Adipose tissue (tissue), 3 donors: ENCODE data around the gene ASB1. TPM values are rescaled to one million over a fixed set of nuclear protein-coding genes. Genes with fewer than 3 reads are reported as not detected.
A peak's percentile ranks its signal among the peaks of the same experiment; 100 is the strongest.

Experiments used
- H3K27ac ChIP-seq: one replicate; pipeline ENCODE4 v1.5.1; 2013; ENCODE audit warnings: low read depth, low read length
- WGBS, 3 donors: extraction: QIAGEN DNeasy Blood & Tissue Kit; methylation state at CpG; one replicate each; pipeline ENCODE4 v1.1.7; 2013; 5-methylcytosine and 5-hydroxymethylcytosine counted together
- polyA plus RNA-seq, 3 donors: library from polyadenylated mRNA; stranded (reverse); fragments of 200-250 nt; gene quantifications; one replicate each; pipeline ENCODE4 v1.2.3, GENCODE V29; 2013
- donor health status: healthy with polysubstance abuse.
- donor health status: Bipolar disorder and iron deficiency.
- donor health status: healthy.

ASB1 gene
- 10 to 100 TPM in 2 of 3 donors, 1 to 10 TPM in 1; 7.1 to 17.7 (median 17.7) TPM for polyA plus RNA-seq

- H3K27ac ChIP-seq = peak within 1 kb of the TSS; percentile 85
- WGBS, 3 donors = 0% methylated on average over 86 to 104 of the region's 104 CpGs
These were observed at the start of gene ASB1 for GRCh38 chr2:238426568-238427434. Gene ASB1 (plus strand): TSS chr2:238426927. CDS start chr2:238427071, 144 bp downstream.

GRCh38 chr2:238378230-238379095 is 48.3 kb upstream of the ASB1 start:
- WGBS, 3 donors = 87 to 94% (median 94%) methylated on average over 11 of the region's 11 CpGs
- H3K27ac ChIP-seq = no peak overlapping the region

DNA sequence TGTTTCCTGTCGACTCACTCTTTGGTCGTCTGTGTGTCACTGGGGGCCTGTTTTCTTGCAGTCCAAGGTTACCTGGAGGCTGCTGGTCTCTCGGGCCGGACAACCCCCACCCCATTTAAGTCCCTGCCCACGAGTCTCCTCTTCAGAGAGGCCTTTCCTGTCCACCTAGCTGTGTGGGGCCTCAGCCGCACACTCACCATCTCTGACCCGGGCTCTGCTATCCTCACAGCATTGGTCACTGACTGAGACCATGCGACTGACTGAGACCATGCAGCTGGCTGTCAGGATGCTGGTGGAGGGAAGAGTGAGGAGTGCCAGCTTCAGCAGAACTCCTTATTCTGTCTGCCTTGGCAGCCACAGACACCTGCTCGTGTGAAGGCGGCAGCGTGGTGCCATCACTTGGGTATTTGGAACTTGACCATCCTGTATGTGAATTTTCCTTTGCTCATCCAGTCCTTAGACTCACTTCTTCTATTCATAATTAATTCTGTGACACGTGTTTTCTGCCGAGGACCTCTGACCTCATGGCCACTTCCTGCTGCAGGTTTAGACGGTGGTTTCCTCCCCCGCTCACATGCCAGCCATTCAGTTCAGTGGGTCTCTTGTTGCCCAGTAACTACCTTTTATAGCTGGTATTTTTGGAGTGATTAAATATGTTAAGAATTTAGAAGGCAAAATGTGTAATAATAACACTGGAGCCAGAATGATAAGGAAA is 47.5 kb upstream of the ASB1 start:
- WGBS, 3 donors = 72 to 82% (median 73%) methylated on average over 15 of the region's 15 CpGs
- H3K27ac ChIP-seq = no peak overlapping the region

DNA sequence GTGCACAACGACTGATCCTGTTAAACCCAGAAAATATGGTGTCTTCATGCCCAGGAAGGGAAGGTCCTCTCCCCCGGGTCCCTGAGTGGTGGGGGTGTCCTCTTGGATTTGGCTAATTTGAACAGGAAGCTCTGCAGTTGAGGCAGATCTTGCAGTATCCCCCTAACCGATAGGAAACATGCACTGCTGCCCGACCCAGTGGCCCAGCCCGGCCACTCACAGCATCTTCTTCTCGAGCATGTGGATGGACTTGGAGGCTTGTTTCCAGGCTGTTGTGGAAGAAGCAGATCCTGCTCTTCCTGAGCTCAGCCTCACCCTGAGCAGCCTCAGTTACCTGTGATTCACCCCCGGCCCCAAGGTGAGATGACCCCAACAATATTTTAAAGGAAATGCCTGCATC is 46.4 kb upstream of the ASB1 start:
- 70 to 87% (median 85%) methylated on average over 7 of the region's 7 CpGs for whole genome bisulfite sequencing, 3 donors
- H3K27ac ChIP-seq = no peak overlapping the region

GRCh38 chr2:238380785-238381184 is 45.9 kb upstream of the ASB1 start:
- WGBS, 3 donors = 71 to 83% (median 77%) methylated on average over 1 of the region's 1 CpG
- no peak overlapping the region for H3K27ac ChIP-seq

DNA sequence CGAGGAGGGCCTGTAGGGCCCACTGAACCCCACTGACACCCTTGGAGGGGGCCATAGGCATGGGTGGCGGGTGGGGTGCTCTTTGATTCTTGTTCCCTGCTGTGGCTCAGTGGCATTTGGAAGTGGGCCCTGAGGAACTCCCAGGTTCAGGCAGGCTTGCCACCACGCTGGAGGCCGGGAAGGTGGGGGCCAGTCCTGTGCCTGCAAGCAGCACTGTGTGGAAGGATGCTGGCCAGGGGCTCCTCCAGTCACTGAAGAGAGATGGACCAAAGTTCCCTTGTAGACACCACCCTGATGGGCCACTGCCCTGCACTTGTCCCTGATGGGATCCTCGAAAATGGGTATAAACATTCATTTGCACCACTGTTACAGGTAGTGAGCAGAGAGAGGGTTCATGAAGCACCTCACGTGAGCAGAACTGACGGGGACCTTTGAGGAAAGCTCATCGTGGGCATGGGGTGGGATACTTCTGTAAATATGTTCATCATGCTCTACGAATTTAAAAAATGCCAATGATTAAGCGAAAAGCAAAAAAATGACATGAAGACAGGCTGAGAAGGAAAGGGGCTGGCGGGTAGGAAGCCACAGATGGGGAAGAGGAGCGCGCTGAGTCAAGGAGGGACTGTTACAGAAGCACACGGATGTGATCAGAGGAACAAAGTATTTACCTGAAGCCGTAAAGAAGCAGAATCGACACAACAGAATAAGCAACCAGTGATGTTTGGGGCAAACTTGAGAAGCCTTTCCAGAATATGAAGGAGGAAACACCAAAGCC is 45.2 kb upstream of the ASB1 start:
- H3K27ac ChIP-seq = no peak overlapping the region
- WGBS, 3 donors = 67 to 94% (median 76%) methylated on average over 16 of the region's 16 CpGs

GRCh38 chr2:238382381-238382781 is 44.3 kb upstream of the ASB1 start:
- 64 to 86% (median 69%) methylated on average over 5 of the region's 5 CpGs for WGBS, 3 donors
- no peak overlapping the region for H3K27ac ChIP-seq

DNA sequence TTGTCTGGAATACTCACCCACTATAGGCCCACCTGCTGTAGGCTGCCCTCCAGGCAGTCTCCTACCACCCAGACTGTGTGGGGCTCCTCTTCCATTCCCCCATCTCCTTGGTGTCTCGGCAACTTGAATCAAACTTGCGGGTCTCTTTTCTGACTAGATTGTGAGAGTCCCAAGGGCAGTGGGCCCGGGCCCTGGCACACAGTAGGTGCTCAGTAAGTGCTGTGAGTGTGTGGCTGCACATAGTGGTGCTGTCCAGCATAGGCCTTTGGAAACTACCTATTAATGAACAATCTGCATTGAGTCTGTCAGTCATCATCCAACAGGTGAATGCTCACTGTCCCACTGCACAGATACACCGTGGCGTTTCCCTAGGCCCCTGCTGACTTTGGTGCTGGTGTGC is 43.6 kb upstream of the ASB1 start:
- no peak overlapping the region for H3K27ac ChIP-seq
- WGBS, 3 donors = 95 to 97% (median 96%) methylated on average over 5 of the region's 5 CpGs

DNA sequence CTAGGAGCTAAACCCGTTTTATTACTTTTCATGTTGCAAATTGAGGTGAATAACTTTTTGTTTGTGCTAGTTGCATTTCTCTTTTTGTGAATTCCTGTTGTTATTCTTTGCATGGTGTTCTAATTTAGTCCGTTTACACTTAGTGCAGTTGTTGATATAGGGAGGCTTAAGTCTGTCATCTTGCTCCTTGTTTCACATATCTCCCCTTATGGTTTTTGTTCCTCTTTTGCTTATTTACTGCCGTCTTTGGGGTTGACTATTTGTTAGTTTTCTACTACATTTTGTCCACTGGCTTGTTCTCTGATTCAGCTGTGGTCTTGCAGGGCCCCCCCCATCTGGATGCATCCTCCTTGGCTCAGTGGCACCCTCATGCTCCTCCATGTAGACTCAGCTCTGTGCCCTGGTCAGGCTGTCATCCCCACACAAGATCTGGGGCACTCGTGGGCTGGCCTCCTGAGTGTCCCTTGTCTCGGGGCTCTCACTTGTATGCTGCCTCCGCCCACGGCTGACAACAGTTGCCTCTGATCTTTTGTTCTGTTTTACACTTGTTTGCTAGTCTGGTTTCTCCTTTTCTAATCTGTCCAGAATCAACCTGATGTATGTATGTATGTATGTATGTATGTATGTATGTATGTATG is 42.9 kb upstream of the ASB1 start:
- H3K27ac ChIP-seq = no peak overlapping the region
- WGBS, 3 donors = 81 to 97% (median 90%) methylated on average over 7 of the region's 7 CpGs

- 35 to 78% (median 39%) methylated on average over 4 of the region's 4 CpGs for WGBS, 3 donors
- H3K27ac ChIP-seq = no peak overlapping the region
These were observed 39.4 kb upstream of the ASB1 start for GRCh38 chr2:238387332-238387731.

GRCh38 chr2:238388794-238389193 is 37.9 kb upstream of the ASB1 start:
- WGBS, 3 donors = 60 to 80% (median 79%) methylated on average over 8 of the region's 8 CpGs
- H3K27ac ChIP-seq = no peak overlapping the region

- H3K27ac ChIP-seq = no peak overlapping the region
- 20 to 67% (median 62%) methylated on average over 10 of the region's 10 CpGs for WGBS, 3 donors
These were observed 36.6 kb upstream of the ASB1 start for GRCh38 chr2:238389988-238390589.

- WGBS, 3 donors = 84 to 97% (median 95%) methylated on average over 6 of the region's 6 CpGs
- no peak overlapping the region for H3K27ac ChIP-seq
These were observed 35.6 kb upstream of the ASB1 start for GRCh38 chr2:238391042-238391689.

GRCh38 chr2:238396663-238397062 is 30.1 kb upstream of the ASB1 start:
- WGBS, 3 donors = 96 to 97% (median 96%) methylated on average over 7 of the region's 7 CpGs
- H3K27ac ChIP-seq = no peak overlapping the region

DNA sequence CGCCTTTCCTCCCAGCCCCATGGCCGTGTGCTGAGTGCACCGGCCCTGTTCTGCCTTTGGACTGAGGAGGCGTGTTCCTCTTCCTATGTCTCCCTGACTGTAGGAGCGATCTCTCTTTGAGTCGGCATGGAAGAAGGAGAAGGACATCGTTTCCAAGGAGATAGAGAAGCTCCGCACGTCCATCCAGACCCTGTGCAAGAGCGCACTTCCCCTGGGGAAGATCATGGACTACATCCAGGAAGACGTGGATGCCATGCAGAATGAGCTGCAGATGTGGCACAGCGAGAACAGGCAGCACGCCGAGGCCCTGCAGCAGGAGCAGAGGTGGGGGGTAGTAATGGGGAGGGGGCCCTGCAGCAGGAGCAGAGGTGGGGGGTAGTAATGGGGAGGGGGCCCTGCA is 29.4 kb upstream of the ASB1 start:
- no peak overlapping the region for H3K27ac ChIP-seq
- 85 to 88% (median 86%) methylated on average over 14 of the region's 14 CpGs for WGBS, 3 donors

DNA sequence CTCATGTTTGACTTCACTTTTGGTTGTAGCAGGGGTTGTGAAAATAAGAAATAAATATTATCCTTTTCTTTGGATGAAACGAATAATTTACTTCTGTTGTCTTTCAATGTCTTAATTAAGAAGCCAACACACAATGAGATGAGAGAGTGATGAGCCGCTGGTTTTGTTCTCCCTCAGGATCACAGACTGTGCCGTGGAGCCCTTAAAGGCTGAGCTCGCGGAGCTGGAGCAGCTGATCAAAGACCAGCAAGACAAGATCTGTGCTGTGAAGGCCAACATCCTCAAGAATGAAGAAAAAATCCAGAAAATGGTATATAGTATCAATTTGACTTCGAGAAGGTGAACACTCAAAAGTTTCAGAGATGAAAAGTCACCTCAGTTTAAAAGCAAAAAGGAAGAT is 28.1 kb upstream of the ASB1 start:
- WGBS, 3 donors = 71 to 93% (median 85%) methylated on average over 6 of the region's 6 CpGs
- no peak overlapping the region for H3K27ac ChIP-seq

- 66 to 94% (median 92%) methylated on average over 2 of the region's 2 CpGs for WGBS, 3 donors
- H3K27ac ChIP-seq = no peak overlapping the region
These were observed 27.6 kb upstream of the ASB1 start for GRCh38 chr2:238399094-238399493.
